Measurements from ENCODE around the gene LIPT1.
A peak's percentile ranks its signal among the peaks of the same experiment; 100 is the strongest.
"Not testable (repeated sequence)": the region's sequence is repeated elsewhere in the genome, so short reads cannot be mapped to it uniquely, and the experiment has no call there.

Gene LIPT1

GRCh38 chr2:99171377-99172140 lies 16.8 kb downstream of the LIPT1 start:
- no peak for DNase-seq (ENCODE audit: low spot score)

DNA sequence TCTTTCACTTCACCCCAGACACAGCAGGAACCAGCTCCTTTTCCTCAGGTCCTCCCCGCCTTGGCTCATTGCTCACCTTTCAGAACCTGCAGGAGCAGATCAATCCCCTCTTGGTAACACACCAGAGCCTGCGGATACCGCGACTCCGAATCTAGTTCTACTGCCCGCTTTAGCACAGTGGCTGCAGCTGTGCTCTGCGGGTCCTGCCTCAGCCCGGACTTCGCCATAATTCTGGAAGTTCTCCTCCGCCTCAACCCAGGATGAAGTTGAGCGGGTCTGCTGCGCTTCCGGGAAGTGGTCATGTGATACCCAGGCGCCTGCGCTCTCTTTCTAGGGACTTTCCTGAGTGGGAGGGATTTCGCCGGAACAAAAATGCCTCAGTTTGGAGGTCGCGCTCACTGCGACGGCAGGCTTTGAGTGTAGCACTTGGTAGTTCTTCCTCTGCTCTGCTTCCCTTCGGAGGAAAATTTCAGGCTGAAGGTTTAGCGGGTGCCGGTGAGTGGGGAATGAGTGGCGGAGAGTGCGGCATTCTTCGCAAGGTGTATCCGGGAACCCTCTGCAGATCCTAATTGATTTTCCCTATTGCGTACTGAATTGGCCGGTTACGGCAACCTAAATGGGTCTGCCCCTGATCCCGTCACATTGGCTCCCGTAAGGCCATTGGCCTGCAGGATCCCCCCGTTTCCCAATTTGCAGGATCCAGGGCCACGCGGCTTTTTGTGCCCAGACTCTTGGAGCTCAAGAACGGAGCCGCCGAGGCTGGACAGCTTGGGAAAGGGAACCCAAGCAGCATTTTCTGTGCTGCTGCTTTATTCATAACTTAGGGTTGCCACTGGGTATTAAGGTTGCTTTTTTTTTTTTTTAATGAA lies 26.2 kb downstream of the LIPT1 start, which contains the start of the genes MITD1 and MRPL30:
MITD1 (minus strand) TSS at position 304 of the 869 bp plus-strand sequence; CDS start at position 227, 77 bp downstream.
MRPL30 (plus strand) TSS at position 430 of the 869 bp plus-strand sequence. CDS start 5,020 bp downstream, outside the sequence.
- peak; percentile 96 for DNase-seq (ENCODE audit: low spot score)

DNA sequence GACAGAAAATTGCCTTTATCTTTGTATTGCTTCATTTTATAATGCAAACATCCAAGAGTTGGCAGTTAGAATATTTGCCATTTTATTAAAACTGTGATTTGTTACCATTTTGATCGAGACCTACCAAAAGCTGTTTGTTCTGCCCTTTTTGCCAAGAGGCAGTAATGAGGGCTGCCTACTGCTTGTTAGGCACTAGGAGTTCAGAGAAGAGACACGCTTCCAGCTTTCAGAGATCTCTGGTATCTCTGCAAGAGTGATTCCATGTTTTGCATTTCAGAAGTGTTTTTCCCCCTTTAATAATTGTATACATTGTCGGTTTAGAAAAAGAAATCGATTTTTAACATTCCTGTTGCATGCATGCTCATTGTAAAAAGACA lies 26.8 kb downstream of the LIPT1 start:
- peak; percentile 17 for DNase-seq (ENCODE audit: low spot score)

DNA sequence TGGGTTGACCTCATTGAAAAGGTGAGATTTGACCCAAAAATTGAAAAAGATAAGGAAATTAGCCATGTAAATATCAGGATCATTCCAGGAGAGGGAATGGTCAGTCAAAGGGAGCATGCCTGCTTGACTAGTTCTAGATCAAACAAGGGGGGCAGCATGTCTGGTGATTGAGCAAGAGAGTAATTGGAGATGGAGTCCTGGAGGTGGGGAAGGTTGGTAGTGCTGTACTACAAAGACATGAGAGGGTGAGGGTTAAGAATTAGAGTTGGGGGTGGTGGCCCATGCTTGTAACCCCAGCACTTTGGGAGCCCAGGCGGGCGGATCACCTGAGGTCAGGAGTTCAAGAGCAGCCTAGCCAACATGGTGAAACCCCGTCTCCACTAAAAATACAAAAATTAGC lies 28.3 kb downstream of the LIPT1 start:
- no peak for DNase-seq (ENCODE audit: low spot score)

- no peak for DNase-seq (ENCODE audit: low spot score)
These were observed 30.0 kb downstream of the LIPT1 start for GRCh38 chr2:99184811-99185210.

DNA sequence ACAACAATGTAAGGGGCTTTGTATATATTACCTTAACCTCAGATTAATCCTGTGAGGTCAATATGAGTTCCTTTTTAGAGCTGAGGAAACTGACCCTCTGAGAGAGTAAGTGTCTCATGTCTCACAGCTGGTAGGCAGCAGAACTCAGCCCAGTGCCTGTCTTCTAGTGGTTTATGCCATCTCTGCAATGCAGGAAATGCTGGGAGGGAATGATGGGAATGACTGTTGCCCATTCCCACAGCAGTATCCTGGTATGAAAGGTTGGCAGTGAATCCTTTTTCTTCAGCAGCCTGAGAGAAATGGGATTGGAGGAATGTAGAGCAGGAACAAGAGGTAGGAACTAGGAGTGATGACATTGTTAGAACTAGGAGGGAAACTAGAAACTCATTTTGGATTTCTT lies 32.2 kb downstream of the LIPT1 start:
- no peak for DNase-seq (ENCODE audit: low spot score)

GRCh38 chr2:99188357-99188756 lies 33.6 kb downstream of the LIPT1 start:
- no peak for DNase-seq (ENCODE audit: low spot score)

DNA sequence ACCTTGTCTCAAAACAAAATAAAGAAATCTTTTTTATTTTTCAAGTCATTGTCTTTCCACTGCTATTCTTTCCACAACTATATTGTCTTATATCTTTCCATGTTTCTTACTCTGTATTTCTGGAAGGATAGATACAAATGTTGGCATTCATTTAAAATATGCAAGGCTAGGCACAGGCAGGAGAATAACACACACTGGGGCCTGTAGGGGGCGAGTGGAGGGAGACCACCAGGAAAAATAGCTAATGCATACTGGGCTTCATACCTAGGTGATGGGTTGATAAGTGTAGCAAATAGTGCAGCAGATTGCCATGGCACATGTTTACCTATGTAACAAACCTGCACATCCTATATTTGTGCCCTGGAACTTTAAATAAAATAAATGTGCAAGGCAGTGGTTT lies 35.8 kb downstream of the LIPT1 start:
- no peak for DNase-seq (ENCODE audit: low spot score)

DNA sequence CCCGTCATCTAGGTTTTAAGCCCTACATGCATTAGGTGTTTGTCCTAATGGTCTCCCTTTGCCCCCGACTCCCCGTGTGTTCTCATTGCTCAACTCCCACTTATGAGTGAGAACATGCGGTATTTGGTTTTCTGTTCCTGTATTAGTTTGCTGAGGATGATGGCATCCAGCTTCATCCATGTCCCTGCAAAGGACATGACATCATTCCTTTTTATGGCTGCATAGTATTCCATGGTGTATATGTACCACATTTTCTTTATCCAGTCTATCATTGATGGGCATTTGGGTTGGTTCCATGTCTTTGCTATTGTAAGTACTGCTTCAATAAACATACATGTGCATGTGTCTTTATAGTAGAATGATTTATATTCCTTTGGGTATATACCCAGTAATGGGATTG lies 37.6 kb downstream of the LIPT1 start:
- DNase-seq (ENCODE audit: low spot score) = not testable (repeated sequence)

DNA sequence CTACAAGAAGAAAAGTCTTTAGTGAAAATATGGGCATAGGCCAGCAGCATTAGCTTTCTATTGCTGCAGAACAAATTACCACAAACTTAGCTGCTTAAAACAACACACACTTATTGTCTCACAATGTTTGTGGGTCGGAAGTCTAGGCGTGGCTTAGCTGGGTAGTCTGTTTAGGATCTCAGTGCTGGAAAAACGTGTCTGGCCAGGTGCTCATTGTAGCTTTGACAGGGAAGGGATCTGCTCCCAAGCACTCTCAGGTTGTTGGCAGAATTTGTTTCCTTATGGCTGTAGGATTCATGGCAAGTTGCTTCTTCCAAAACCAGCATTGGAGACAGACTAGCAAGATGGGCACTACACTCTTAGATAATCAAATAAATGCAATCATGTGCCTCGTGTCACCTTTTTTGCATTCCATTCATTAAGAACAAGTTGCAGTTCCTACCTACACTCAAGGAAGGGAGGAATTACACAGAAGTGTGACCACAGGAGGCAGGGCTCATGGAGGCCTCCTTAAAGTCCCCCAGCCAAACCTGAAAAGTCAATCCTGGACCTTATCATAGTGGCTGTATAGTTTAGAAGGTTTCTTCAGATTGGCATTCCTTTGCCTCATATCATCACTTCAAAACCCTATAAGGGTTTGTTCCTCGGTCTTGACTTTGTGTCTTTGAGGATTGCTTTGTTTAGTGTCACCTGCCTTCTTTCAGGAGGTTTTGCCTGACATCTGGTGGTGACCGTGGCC lies 43.5 kb downstream of the LIPT1 start:
- DNase-seq (ENCODE audit: low spot score) = no peak

DNA sequence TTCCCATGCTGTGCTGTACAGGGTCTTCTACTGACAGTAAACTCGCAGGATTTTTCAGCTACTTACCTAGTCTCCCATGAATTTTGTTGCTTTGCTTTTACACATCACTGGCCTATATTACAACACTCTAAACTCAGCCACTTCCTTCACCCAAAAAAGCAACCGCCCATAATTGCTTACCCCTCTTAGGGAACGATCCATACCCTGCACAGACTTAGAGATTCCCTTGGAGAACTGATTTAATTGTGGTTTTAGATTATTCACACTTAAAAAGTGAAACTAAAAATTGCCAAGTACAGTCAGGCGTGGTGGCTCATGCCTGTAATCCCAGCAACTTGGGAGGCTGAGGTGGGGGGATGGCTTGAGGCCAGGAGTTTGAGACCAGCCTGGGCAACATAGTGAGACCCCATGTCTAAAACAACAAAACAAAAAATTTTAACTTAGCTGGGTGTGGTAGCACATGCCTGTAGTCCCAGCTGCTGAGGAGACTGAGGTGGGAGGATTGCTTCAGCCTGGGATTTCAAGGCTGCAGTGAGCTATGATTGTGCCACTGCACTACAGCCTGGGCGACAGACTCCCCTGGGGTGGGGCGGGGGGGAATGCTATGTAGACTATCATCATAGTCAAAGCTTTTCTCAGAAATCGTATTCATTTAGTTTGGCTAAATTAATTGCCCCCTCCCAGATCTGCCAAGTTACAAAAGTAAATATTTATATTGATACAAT lies 45.5 kb downstream of the LIPT1 start:
- DNase-seq (ENCODE audit: low spot score) = no peak

DNA sequence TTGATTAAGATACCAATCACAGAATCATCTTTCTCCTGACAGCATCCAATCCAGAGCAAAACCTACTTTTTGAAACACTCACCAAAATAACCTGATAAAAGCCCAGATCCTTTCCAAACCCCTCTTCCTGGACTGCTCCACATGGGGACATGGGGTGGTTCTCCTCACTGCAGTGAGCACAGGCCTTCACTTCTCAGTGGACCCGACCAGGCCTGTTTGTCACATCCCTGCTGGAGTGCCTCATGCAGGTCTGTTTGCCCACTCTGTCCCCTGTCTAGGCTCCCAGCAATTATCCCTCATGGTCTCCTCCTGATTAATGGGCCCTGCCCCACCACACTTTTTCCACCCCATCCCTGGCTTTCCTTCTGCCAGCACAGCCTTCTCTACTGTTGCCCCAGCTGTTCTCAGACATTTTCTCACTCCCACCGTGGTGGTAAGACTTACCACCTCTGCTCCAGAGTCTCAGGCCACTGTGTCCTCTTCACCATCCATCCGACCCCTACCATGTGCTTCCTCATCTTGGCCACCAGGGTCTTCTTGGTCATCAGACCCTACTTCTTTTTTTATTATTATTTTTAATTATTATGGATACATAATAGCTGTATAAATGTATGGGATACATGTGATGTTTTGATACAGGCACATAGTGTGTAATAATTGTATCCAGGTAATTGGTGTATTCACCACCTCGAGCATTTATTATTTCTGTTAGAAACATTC lies 47.4 kb downstream of the LIPT1 start:
- DNase-seq (ENCODE audit: low spot score) = no peak

DNA sequence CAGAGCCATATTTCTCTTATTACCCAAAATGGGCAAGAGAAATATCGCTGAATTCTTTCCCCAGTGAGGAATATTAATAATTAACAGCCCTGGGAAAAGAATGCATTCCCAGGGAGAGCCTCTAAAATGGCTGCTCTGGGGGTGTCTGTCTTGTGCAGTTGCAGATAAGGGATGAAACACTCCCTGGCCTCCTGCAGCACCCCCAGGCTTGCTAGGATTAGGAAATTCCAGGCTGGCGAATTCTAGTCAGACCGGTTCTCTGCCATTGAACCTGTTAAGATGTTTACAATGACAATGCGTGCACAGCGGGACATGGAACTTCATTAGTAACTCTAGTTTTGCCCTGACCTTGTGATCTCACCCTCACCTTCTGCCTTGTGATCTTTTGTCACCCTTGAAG lies 50.7 kb downstream of the LIPT1 start:
- no peak for DNase-seq (ENCODE audit: low spot score)

Small RNA genes lying within 50 kb of the gene (small RNA-seq; reads per million reads assigned to genes)
- 0 reads per million in 2 experiments for gene AC092587.1

Measured in SK-N-DZ (cell line).